GM21367 (cell line): Measurements from ENCODE around the gene RNF111.
"Not testable (repeated sequence)": the region's sequence is repeated elsewhere in the genome, so short reads cannot be mapped to it uniquely, and the experiment has no call there.

Experiments
- ATAC-seq: cut with Tn5 transposase; IDR thresholded peaks from one replicate; pipeline ENCODE4 v1.9.1; 2021; ENCODE audit not compliant: unreplicated experiment

The RNF111 gene

DNA sequence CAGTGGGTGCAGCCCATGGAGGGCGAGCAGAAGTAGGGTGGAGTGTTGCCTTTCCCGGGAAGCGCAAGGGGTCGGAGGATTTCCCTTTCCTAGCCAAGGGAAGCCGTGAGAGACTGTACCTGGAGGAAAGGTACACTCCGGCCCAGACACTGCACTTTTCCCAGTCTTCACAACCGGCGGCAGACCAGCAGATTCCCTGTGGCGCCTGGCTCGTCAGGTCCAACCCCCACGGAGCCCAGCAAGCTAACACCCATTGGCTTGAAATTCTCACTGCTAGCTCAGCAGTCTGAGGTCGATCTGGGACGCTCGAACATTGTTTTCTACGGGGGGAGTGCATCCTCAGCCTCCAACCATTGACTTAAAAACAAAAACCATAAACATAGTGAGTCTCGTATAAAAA is 144.0 kb downstream of the RNF111 start:
- no peak for ATAC-seq

DNA sequence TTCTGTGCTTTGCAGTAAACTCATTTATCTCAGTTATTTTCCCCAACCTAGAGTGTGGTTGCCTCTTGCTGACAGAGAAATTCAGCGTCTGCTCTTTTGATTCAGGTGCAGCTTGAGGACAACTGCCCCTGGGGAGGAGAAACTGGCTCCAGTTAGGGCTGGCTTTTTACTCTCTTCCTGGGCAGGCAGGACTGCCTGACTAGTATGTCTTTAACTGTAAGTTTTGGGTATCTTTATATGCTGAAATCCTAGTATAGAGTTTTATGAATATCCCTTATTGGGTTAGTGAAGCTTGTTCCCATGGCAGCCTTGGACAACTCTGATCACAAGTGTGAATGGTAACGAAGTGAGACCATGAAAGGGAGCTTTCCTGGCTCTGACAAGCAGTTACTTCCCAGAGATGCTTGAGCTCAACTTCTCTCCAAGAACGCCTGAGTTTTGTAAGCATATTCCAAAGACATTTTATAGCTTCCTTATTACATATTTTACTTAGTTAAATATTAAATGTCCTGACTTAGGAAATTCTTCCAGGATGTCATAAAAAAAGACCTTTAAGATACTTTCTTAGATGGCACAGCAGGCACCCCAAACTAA is 144.6 kb downstream of the RNF111 start:
- no peak for ATAC-seq

DNA sequence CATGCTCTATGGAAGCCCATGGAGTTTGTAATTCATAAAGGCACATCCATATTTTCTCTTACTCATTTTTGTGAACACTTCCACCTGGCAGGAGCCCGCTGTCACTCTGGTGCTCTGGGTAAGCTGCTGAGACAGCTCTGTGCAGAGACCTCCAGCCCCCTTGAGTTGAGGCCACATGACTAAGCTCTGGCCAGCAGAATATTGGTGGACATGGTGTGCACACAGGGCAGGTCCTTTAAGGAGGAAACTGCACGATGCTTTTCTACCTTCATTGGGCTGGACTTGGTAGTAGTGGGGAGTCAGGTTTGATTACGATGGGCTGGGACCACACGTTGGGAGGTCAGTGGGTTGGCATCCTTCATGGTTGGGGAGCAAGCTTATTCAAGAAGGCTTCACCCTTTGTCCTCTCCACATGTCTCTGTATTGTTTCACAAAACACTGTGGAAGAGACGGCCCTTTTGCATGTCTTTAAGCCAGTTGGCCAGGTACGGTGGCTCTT is 146.5 kb downstream of the RNF111 start:
- no peak for ATAC-seq

DNA sequence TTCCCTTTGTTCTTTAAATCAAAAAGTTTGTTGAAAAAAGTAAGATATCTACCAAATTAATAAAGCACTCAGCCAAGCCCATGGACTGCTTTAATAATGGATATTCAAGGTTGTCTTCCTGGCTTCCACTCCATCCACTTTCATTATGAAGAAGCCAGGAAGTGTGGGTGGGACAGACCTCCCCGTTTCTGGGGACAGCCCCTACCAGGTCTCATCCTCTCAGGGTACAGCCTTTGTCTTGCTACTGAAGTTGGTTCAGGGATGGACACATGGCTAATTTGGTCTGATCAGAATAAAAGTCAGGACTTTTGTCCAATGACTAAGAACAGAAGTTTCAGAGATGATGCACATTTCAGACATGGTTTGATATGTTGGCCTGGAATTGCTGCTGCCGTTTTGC is 150.1 kb downstream of the RNF111 start:
- ATAC-seq: no peak

DNA sequence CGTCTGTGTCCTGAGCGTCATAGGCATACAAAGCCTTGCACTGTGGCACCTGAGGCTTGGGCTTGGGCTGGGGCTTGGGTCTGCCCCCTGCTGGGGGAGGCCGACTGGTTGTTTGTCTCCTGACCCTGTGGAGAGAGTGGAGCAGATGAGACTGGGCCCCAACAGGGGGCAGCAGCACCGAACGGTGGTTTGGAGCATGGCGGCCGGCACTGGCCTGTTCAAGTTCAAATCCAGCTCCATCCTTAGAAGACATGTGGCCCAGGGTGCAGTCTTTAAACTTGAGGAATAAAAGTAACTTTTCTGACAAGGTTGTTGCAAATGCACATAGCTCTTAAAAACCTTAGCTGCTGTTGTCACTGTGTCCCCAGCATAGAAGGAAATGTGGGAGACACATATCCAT is 150.8 kb downstream of the RNF111 start:
- no peak for ATAC-seq

DNA sequence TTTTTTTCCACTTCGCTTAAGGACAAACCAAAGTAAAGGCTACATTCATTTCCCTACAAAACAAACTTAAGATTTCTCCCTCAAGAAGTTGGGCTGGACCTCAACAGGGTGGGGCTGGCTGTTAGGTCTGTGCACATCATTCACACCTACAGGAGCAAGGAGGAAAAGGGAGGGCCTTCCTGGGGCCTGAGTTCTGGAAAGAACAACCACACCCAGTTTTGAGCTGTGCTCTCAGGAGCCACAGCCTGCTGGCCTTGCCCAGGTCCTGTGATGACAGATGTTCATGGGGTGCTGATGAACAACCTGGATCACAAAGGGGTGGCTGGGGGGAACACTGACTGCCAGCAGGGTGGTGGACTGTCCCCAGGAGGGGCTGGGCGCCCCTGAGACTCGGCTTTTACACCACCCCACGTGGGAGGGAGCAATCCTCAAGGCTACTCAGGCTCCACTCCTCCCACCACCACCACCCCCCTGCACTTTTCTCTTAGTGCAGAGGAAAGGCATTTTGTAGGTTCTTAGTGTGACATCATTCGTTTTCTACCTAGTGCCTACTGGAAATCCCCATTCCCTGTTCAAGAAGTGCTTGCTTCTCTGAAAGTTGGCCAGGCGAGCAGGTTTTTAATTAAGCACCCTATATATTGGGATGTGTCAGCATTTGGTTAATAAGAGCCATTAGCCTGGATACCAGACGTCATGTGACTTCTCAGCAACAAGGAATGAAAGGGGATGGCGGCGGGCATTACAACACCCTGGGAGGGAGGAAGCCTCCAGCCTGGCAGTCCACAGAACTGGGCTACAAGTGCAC is 153.2 kb downstream of the RNF111 start:
- no peak for ATAC-seq

DNA sequence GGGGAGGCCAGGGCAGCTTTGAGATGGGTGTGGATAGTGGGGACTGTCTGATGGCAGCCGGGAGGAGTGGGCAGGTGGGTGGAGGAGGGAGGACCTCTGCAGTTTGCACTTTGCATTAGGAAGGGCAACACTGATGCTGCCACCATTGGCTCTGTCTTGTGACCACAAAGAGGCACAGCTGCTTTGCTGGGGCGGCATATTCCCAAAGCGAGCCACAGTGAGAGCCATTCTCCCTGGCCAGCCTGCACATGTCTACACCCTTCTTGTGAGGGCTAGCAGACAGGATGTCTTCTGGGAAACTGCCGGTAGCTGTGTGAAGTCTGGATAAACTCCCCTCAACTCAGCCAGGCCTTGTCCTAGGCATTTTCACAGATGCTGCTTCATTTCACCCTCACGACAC is 155.8 kb downstream of the RNF111 start:
- no peak for ATAC-seq

DNA sequence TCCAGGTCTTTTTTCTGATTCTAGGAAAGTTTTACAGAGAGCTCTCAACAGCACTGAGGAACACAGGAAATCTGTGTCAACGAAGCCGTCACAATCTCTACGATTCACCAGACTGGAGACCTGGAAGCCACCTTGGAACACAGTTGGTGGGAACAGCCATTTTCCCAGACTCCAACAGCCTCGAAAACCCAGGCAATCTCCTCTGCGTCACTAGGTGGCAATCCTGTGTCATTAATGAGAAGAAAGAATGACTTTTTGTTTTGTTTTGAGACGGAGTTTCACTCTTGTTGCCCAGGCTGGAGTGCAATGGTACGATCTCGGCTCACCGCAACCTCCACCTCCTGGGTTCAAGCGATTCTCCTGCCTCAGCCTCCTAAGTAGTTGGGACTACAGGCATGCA is 157.1 kb downstream of the RNF111 start:
- not testable (repeated sequence) for ATAC-seq
